ENCODE results near the gene EIF5.
"Not testable (repeated sequence)": the region's sequence is repeated elsewhere in the genome, so short reads cannot be mapped to it uniquely, and the experiment has no call there.

Gene EIF5

GRCh38 chr14:103336191-103336590 lies 2.2 kb downstream of the EIF5 start:
- DNase-seq (ENCODE audit: low read depth in 3 of 3), result no peak

GRCh38 chr14:103337794-103338193 lies 3.8 kb downstream of the EIF5 start:
- DNase-seq (ENCODE audit: low read depth in 3 of 3), result no peak

GRCh38 chr14:103339561-103339960 lies 5.5 kb downstream of the EIF5 start:
- DNase-seq (ENCODE audit: low read depth in 3 of 3), result no peak

- DNase-seq (ENCODE audit: low read depth in 3 of 3), result no peak
These were observed 6.6 kb downstream of the EIF5 start for GRCh38 chr14:103340480-103341212.

GRCh38 chr14:103341250-103342129 lies 7.5 kb downstream of the EIF5 start:
- no peak for DNase-seq (ENCODE audit: low read depth in 3 of 3)

- DNase-seq (ENCODE audit: low read depth in 3 of 3), result no peak
These were observed 9.3 kb downstream of the EIF5 start for GRCh38 chr14:103343164-103343879.

GRCh38 chr14:103343905-103344797 lies 10.1 kb downstream of the EIF5 start:
- DNase-seq (ENCODE audit: low read depth in 3 of 3), result no peak

GRCh38 chr14:103346286-103346685 lies 12.2 kb downstream of the EIF5 start:
- DNase-seq (ENCODE audit: low read depth in 3 of 3), result no peak

- DNase-seq (ENCODE audit: low read depth in 3 of 3), result no peak
These were observed 13.2 kb downstream of the EIF5 start for GRCh38 chr14:103347091-103347815.

GRCh38 chr14:103348154-103348553 lies 14.1 kb downstream of the EIF5 start:
- DNase-seq (ENCODE audit: low read depth in 3 of 3), result no peak

GRCh38 chr14:103349982-103350381 lies 15.9 kb downstream of the EIF5 start:
- no peak for DNase-seq (ENCODE audit: low read depth in 3 of 3)

GRCh38 chr14:103353362-103353761 lies 19.3 kb downstream of the EIF5 start:
- no peak for DNase-seq (ENCODE audit: low read depth in 3 of 3)

GRCh38 chr14:103354141-103354540 lies 20.1 kb downstream of the EIF5 start:
- no peak for DNase-seq (ENCODE audit: low read depth in 3 of 3)

GRCh38 chr14:103356024-103356682 lies 22.1 kb downstream of the EIF5 start:
- no peak for DNase-seq (ENCODE audit: low read depth in 3 of 3)

GRCh38 chr14:103357552-103357951 lies 23.5 kb downstream of the EIF5 start:
- DNase-seq (ENCODE audit: low read depth in 3 of 3), result not testable (repeated sequence)

GRCh38 chr14:103360548-103360947 lies 26.5 kb downstream of the EIF5 start:
- no peak for DNase-seq (ENCODE audit: low read depth in 3 of 3)

- DNase-seq (ENCODE audit: low read depth in 3 of 3), result no peak
These were observed 27.8 kb downstream of the EIF5 start for GRCh38 chr14:103361867-103362266.

GRCh38 chr14:103362780-103363179 lies 28.7 kb downstream of the EIF5 start:
- DNase-seq (ENCODE audit: low read depth in 3 of 3), result no peak

GRCh38 chr14:103366741-103367140 lies 32.7 kb downstream of the EIF5 start:
- no peak for DNase-seq (ENCODE audit: low read depth in 3 of 3)

- no peak for DNase-seq (ENCODE audit: low read depth in 3 of 3)
These were observed 34.0 kb downstream of the EIF5 start for GRCh38 chr14:103367995-103368394.

Measured in stimulated activated CD4-positive, alpha-beta T cell treated with anti-CD3 and anti-CD28 coated beads, TNF-alpha, amount 100 ng/mL, for 48 hours (primary cell).